Measurements from ENCODE around the gene ARHGEF39.

ARHGEF39 gene

GRCh38 chr9:35664531-35665470 is at the start of gene ARHGEF39:
Gene ARHGEF39 (minus strand): TSS chr9:35665195. CDS start chr9:35665169, 26 bp downstream.
- peak within 1 kb of the TSS; percentile 86 for H3K4me3 ChIP-seq (ENCODE audit: low read depth, low read length)
- TF ChIP-seq CTCF (IDR thresholded peaks at IDR 0.05; ENCODE audit: low read depth, low read length, missing control alignments) = peak; percentile 13
- no peak for DNase-seq (ENCODE audit: low read depth)

GRCh38 chr9:35714123-35714522 is 49.1 kb upstream of the ARHGEF39 start:
- H3K4me3 ChIP-seq (ENCODE audit: low read depth, low read length) = no peak overlapping the region
- no peak for TF ChIP-seq CTCF (IDR thresholded peaks at IDR 0.05; ENCODE audit: low read depth, low read length, missing control alignments)
- DNase-seq (ENCODE audit: low read depth) = no peak

GRCh38 chr9:35713578-35713977 is 48.6 kb upstream of the ARHGEF39 start:
- no peak for TF ChIP-seq CTCF (IDR thresholded peaks at IDR 0.05; ENCODE audit: low read depth, low read length, missing control alignments)
- no peak for DNase-seq (ENCODE audit: low read depth)

GRCh38 chr9:35712762-35713400 is 47.9 kb upstream of the ARHGEF39 start:
- no peak for DNase-seq (ENCODE audit: low read depth)
- no peak for TF ChIP-seq CTCF (IDR thresholded peaks at IDR 0.05; ENCODE audit: low read depth, low read length, missing control alignments)
- no peak overlapping the region for H3K4me3 ChIP-seq (ENCODE audit: low read depth, low read length)

More at GRCh38 chr9:35713578-35713977, 48.6 kb upstream of the ARHGEF39 start:
- no peak overlapping the region for H3K4me3 ChIP-seq (ENCODE audit: low read depth, low read length)

GRCh38 chr9:35711501-35712428 is 46.8 kb upstream of the ARHGEF39 start:
- TF ChIP-seq CTCF (IDR thresholded peaks at IDR 0.05; ENCODE audit: low read depth, low read length, missing control alignments) = no peak
- no peak for DNase-seq (ENCODE audit: low read depth)
- H3K4me3 ChIP-seq (ENCODE audit: low read depth, low read length) = no peak overlapping the region

- DNase-seq (ENCODE audit: low read depth) = no peak
- TF ChIP-seq CTCF (IDR thresholded peaks at IDR 0.05; ENCODE audit: low read depth, low read length, missing control alignments) = no peak
Observed at GRCh38 chr9:35710818-35711500, 46.0 kb upstream of the ARHGEF39 start.

More at GRCh38 chr9:35710818-35711500, 46.0 kb upstream of the ARHGEF39 start:
- H3K4me3 ChIP-seq (ENCODE audit: low read depth, low read length) = no peak overlapping the region
